Common myeloid progenitor, CD34-positive (primary cell): ENCODE data around the gene CLN6.
"Not testable (repeated sequence)": the region's sequence is repeated elsewhere in the genome, so short reads cannot be mapped to it uniquely, and the experiment has no call there.

ENCODE experiments used
- CTCF ChIA-PET: fragments of 350-600 bp; sonication (Branson Sonifier 250); formaldehyde crosslinking; loops from one replicate; lab custom pipeline; 2021; ENCODE audit warnings: antibody characterized with exemption; lab: Charles Lee
- POLR2A ChIA-PET: fragments of 350-600 bp; sonication (Branson Sonifier 250); formaldehyde crosslinking; loops from one replicate; lab custom pipeline; 2021; ENCODE audit warnings: antibody characterized with exemption; lab: Charles Lee
- DNase-seq, 3 donors: peaks; one replicate each; pipeline versions ENCODE4 v3.0.0 to v3.0.0-alpha.2; 2013
- H3K27ac ChIP-seq, 2 experiments: 1 replicate in 1 of 2; 2 replicates in 1 of 2; pipeline ENCODE4 v1.7.0; 2013; ENCODE audit warnings: inconsistent platforms in 2 of 2, low read length in 2 of 2, mild to moderate bottlenecking in 2 of 2, low read depth in 1 of 2, moderate library complexity in 1 of 2; ENCODE audit not compliant: severe bottlenecking in 2 of 2, insufficient read depth in 1 of 2, poor library complexity in 1 of 2
- H3K27me3 ChIP-seq, 5 experiments: replicated peaks in 2 of 5; 1 replicate in 3 of 5; 2 replicates in 2 of 5; pipeline versions ENCODE4 v1.6.1 to v1.7.0; 2013; ENCODE audit warnings: low read length in 4 of 5, mild to moderate bottlenecking in 2 of 5, moderate library complexity in 2 of 5, inconsistent platforms in 1 of 5; ENCODE audit not compliant: insufficient read depth in 5 of 5, control insufficient read depth in 4 of 5
- H3K36me3 ChIP-seq, 4 experiments: 1 replicate in 2 of 4; 2 replicates in 2 of 4; pipeline versions ENCODE4 v1.6.1 to v1.7.0; 2013; ENCODE audit warnings: low read length in 3 of 4, control low read depth in 1 of 4, mild to moderate bottlenecking in 1 of 4; ENCODE audit not compliant: control insufficient read depth in 4 of 4, insufficient read depth in 4 of 4
- H3K4me1 ChIP-seq, 4 experiments: 1 replicate in 3 of 4; 2 replicates in 1 of 4; pipeline versions ENCODE4 v1.6.1 to v1.7.1; 2013; ENCODE audit warnings: low read length in 3 of 4, mild to moderate bottlenecking in 3 of 4, control low read depth in 1 of 4, inconsistent platforms in 1 of 4, moderate library complexity in 1 of 4; ENCODE audit not compliant: control insufficient read depth in 4 of 4, insufficient read depth in 4 of 4; ENCODE audit errors: control extremely low read depth in 1 of 4
- H3K4me3 ChIP-seq, 7 experiments: 1 replicate in 4 of 7; 2 replicates in 3 of 7; pipeline versions ENCODE4 v1.5.1 to v1.7.0; 2013; ENCODE audit warnings: mild to moderate bottlenecking in 7 of 7, low read length in 6 of 7, moderate library complexity in 6 of 7, inconsistent platforms in 2 of 7, low read depth in 2 of 7, control low read depth in 1 of 7; ENCODE audit not compliant: insufficient read depth in 4 of 7, control insufficient read depth in 1 of 7; ENCODE audit errors: extremely low read depth in 1 of 7
- H3K9me3 ChIP-seq, 5 experiments: 1 replicate in 4 of 5; 2 replicates in 1 of 5; pipeline versions ENCODE4 v1.6.1 to v1.7.1; 2013; ENCODE audit warnings: low read length in 4 of 5, mild to moderate bottlenecking in 2 of 5, inconsistent platforms in 1 of 5, low read depth in 1 of 5, moderate library complexity in 1 of 5; ENCODE audit not compliant: control insufficient read depth in 4 of 5, insufficient read depth in 2 of 5; ENCODE audit errors: control extremely low read depth in 1 of 5
- WGBS: methylation state at CpG from one replicate; pipeline ENCODE4 v1.1.5; 2013; ENCODE audit not compliant: insufficient coverage; 5-methylcytosine and 5-hydroxymethylcytosine counted together

CLN6 gene

GRCh38 chr15:68224108-68224507, 5.4 kb downstream of the CLN6 start:
- 69% methylated on average over 2 of the region's 3 CpGs for WGBS
- Histone ChIP-seq H3K27me3 (no peaks in the 10 kb centered on the region), H3K36me3 (peaks cover 0 to 17% (median 2%) of the 10 kb centered on the region in 4 experiments), H3K4me1 (peaks cover 0 to 41% (median 24%) of the 10 kb centered on the region in 4 experiments), H3K4me3 (no peak overlapping the region), H3K27ac (no peak overlapping the region), H3K9me3 (no peaks in the 10 kb centered on the region)
- ChIA-PET POLR2A (no interaction called here), CTCF (interaction anchor here (0.8 to 3.5 kb wide), 2 partner anchors 14 to 82 kb away, joined by 3 to 15 read pairs; no protein-coding TSS in a partner anchor)
- DNase-seq = no peak

GRCh38 chr15:68223171-68223570, 6.4 kb downstream of the CLN6 start:
- no peaks in the 10 kb centered on the region for H3K9me3 ChIP-seq
- H3K4me1 ChIP-seq = peaks cover 0 to 32% (median 14%) of the 10 kb centered on the region in 4 experiments
- H3K27me3 ChIP-seq = no peaks in the 10 kb centered on the region
- no peak overlapping the region for H3K4me3 ChIP-seq
- DNase-seq = no peak
- peaks cover 3 to 27% (median 6%) of the 10 kb centered on the region in 4 experiments for H3K36me3 ChIP-seq
- H3K27ac ChIP-seq = no peak overlapping the region
- WGBS = 96% methylated on average over 6 of the region's 6 CpGs
- ChIA-PET POLR2A (no interaction called here), CTCF (interaction anchor here (3.5 kb wide), 1 partner anchor 13 kb away, joined by 15 read pairs; no protein-coding TSS in a partner anchor)

GRCh38 chr15:68222432-68222743, 7.1 kb downstream of the CLN6 start:
- WGBS = over 99% methylated on average over 14 of the region's 18 CpGs
- DNase-seq, H3K9me3 ChIP-seq, H3K27me3 ChIP-seq, CTCF ChIA-PET, H3K4me3 ChIP-seq, POLR2A ChIA-PET, H3K27ac ChIP-seq: not testable (repeated sequence)
- Histone ChIP-seq H3K4me1 (peaks cover 0 to 24% (median 10%) of the 10 kb centered on the region in 4 experiments), H3K36me3 (peaks cover 3 to 33% (median 6%) of the 10 kb centered on the region in 4 experiments)

GRCh38 chr15:68221530-68222431, 7.7 kb downstream of the CLN6 start:
- Histone ChIP-seq H3K36me3 (peaks cover 6 to 38% (median 9%) of the 10 kb centered on the region in 4 experiments), H3K4me1 (peaks cover 0 to 23% (median 10%) of the 10 kb centered on the region in 4 experiments)
- DNase-seq, H3K9me3 ChIP-seq, CTCF ChIA-PET, H3K27me3 ChIP-seq, H3K27ac ChIP-seq, H3K4me3 ChIP-seq: not testable (repeated sequence)
- WGBS = 92% methylated on average over 39 of the region's 55 CpGs
- POLR2A ChIA-PET = interaction anchor here (0.6 kb wide), 1 partner anchor 85 kb away, joined by 3 read pairs; no protein-coding TSS in a partner anchor

- Histone ChIP-seq H3K4me1 (peaks cover 0 to 23% (median 10%) of the 10 kb centered on the region in 4 experiments), H3K9me3 (no peaks in the 10 kb centered on the region), H3K36me3 (peaks cover 6 to 46% (median 12%) of the 10 kb centered on the region in 4 experiments), H3K27ac (no peak overlapping the region), H3K27me3 (no peaks in the 10 kb centered on the region), H3K4me3 (no peak overlapping the region)
- DNase-seq = no peak
- no CpG with 5 or more reads among the region's 6 CpGs for WGBS
- CTCF ChIA-PET = interaction anchor here (1.0 to 1.9 kb wide), 2 partner anchors 11 to 26 kb away, joined by 5 read pairs; no protein-coding TSS in a partner anchor
- POLR2A ChIA-PET = interaction anchor here (0.6 kb wide), 1 partner anchor 84 kb away, joined by 3 read pairs; no protein-coding TSS in a partner anchor
Observed at GRCh38 chr15:68220967-68221366, 8.6 kb downstream of the CLN6 start.

GRCh38 chr15:68220489-68220888, 9.0 kb downstream of the CLN6 start:
- Histone ChIP-seq H3K4me3 (no peak overlapping the region), H3K9me3 (no peaks in the 10 kb centered on the region), H3K36me3 (peaks cover 7 to 50% (median 13%) of the 10 kb centered on the region in 4 experiments), H3K4me1 (peaks cover 0 to 21% (median 10%) of the 10 kb centered on the region in 4 experiments), H3K27ac (no peak overlapping the region), H3K27me3 (no peaks in the 10 kb centered on the region)
- ChIA-PET CTCF (interaction anchor here (0.5 to 1.9 kb wide), 5 partner anchors 9 to 146 kb away, joined by 3 to 5 read pairs (median 5); partner anchors contain the start of gene CALML4), POLR2A (no interaction called here)
- WGBS = 100% methylated on average over 1 of the region's 2 CpGs
- DNase-seq = no peak
